Measurements from ENCODE around the gene KANSL3. TPM values are rescaled to one million over a fixed set of nuclear protein-coding genes. Genes with fewer than 3 reads are reported as not detected.

Gene KANSL3
- total RNA-seq, 2 experiments from 2014 or later = 54.4 to 61.8 TPM

GRCh38 chr2:96681540-96681939, 43.4 kb upstream of the KANSL3 start:
- Histone ChIP-seq H3K27me3 (ENCODE audit: control insufficient read depth in 1 of 2, insufficient read depth in 2 of 2, low read length in 2 of 2) (no peaks in the 10 kb centered on the region), H3K36me3 (ENCODE audit: insufficient read depth, low read length) (no peaks in the 10 kb centered on the region), H3K9me3 (ENCODE audit: control insufficient read depth in 1 of 2, insufficient read depth in 1 of 2, low read length in 2 of 2) (no peaks in the 10 kb centered on the region), H3K4me3 (ENCODE audit: low read length) (no peak overlapping the region), H3K27ac (ENCODE audit: low read depth in 1 of 2, low read length in 2 of 2) (no peak overlapping the region), H3K4me1 (ENCODE audit: insufficient read depth, low read length) (no peaks in the 10 kb centered on the region)
- Mint-ChIP-seq H3K9me3 (no peaks in the 10 kb centered on the region), H3K36me3 (ENCODE audit: low read depth) (no peaks in the 10 kb centered on the region), H3K27me3 (peaks cover 3% of the 10 kb centered on the region), H3K4me3 (no peak overlapping the region), H3K27ac (no peak overlapping the region), H3K4me1 (ENCODE audit: low read depth) (no peaks in the 10 kb centered on the region)
- no peak for TF ChIP-seq CTCF (IDR thresholded peaks at IDR 0.05)
- intact Hi-C loops (cut with DNase I, micrococcal nuclease) = no loop called here
- DNase-seq = no peak
- ChIA-PET POLR2A (no interaction called here), CTCF (no interaction called here)
- no peak for ATAC-seq (ENCODE audit: poor library complexity)

- POLR2A ChIA-PET = no interaction called here
- Mint-ChIP-seq H3K27me3 (peaks cover 3% of the 10 kb centered on the region), H3K27ac (no peak overlapping the region), H3K9me3 (no peaks in the 10 kb centered on the region), H3K4me3 (no peak overlapping the region), H3K4me1 (ENCODE audit: low read depth) (no peaks in the 10 kb centered on the region), H3K36me3 (ENCODE audit: low read depth) (no peaks in the 10 kb centered on the region)
- intact Hi-C loops (cut with DNase I, micrococcal nuclease) = no loop called here
- no peaks in the 10 kb centered on the region for H3K4me1 ChIP-seq (ENCODE audit: insufficient read depth, low read length)
- DNase-seq = no peak
- H3K27ac ChIP-seq (ENCODE audit: low read depth in 1 of 2, low read length in 2 of 2) = no peak overlapping the region
- no peak for ATAC-seq (ENCODE audit: poor library complexity)
- CTCF ChIA-PET = no interaction called here
- no peak for TF ChIP-seq CTCF (IDR thresholded peaks at IDR 0.05)
- H3K27me3 ChIP-seq (ENCODE audit: control insufficient read depth in 1 of 2, insufficient read depth in 2 of 2, low read length in 2 of 2) = no peaks in the 10 kb centered on the region
- H3K9me3 ChIP-seq (ENCODE audit: control insufficient read depth in 1 of 2, insufficient read depth in 1 of 2, low read length in 2 of 2) = no peaks in the 10 kb centered on the region
- no peaks in the 10 kb centered on the region for H3K36me3 ChIP-seq (ENCODE audit: insufficient read depth, low read length)
- no peak overlapping the region for H3K4me3 ChIP-seq (ENCODE audit: low read length)
These were observed 42.5 kb upstream of the KANSL3 start for GRCh38 chr2:96680561-96681141.

GRCh38 chr2:96679848-96680247, 41.7 kb upstream of the KANSL3 start:
- H3K27me3 ChIP-seq (ENCODE audit: control insufficient read depth in 1 of 2, insufficient read depth in 2 of 2, low read length in 2 of 2) = no peaks in the 10 kb centered on the region
- no peaks in the 10 kb centered on the region for H3K9me3 ChIP-seq (ENCODE audit: control insufficient read depth in 1 of 2, insufficient read depth in 1 of 2, low read length in 2 of 2)
- H3K36me3 Mint-ChIP-seq (ENCODE audit: low read depth) = no peaks in the 10 kb centered on the region
- H3K27ac ChIP-seq (ENCODE audit: low read depth in 1 of 2, low read length in 2 of 2) = no peak overlapping the region
- no peaks in the 10 kb centered on the region for H3K4me1 Mint-ChIP-seq (ENCODE audit: low read depth)
- H3K27ac Mint-ChIP-seq = no peak overlapping the region
- intact Hi-C loops (cut with DNase I, micrococcal nuclease) = no loop called here
- H3K27me3 Mint-ChIP-seq = peaks cover 3% of the 10 kb centered on the region
- DNase-seq (no peak), ATAC-seq (ENCODE audit: poor library complexity) (no peak)
- H3K36me3 ChIP-seq (ENCODE audit: insufficient read depth, low read length) = no peaks in the 10 kb centered on the region
- no peak overlapping the region for H3K4me3 ChIP-seq (ENCODE audit: low read length)
- ChIA-PET POLR2A (no interaction called here), CTCF (no interaction called here)
- H3K9me3 Mint-ChIP-seq = no peaks in the 10 kb centered on the region
- H3K4me3 Mint-ChIP-seq = no peak overlapping the region
- H3K4me1 ChIP-seq (ENCODE audit: insufficient read depth, low read length) = no peaks in the 10 kb centered on the region
- no peak for TF ChIP-seq CTCF (IDR thresholded peaks at IDR 0.05)
